Mesothelial cell of epicardium (in vitro differentiated cells): ENCODE data around the gene ONECUT1. TPM values are rescaled to one million over a fixed set of nuclear protein-coding genes. Genes with fewer than 3 reads are reported as not detected.

ENCODE experiments used
- DNase-seq, 2 experiments: peaks; one replicate each; pipeline ENCODE4 v3.0.0; 2021; ENCODE audit warnings: low spot score in 2 of 2; ENCODE audit not compliant: unreplicated experiment in 2 of 2
- H3K27ac Mint-ChIP-seq: 2 replicates; pipeline ENCODE4 v1.8.0; 2021; ENCODE audit warnings: mixed read lengths
- H3K27me3 Mint-ChIP-seq: 2 replicates; pipeline ENCODE4 v1.8.0; 2021; ENCODE audit warnings: low read depth, mixed read lengths
- H3K36me3 Mint-ChIP-seq: 2 replicates; pipeline ENCODE4 v1.8.0; 2021; ENCODE audit warnings: mixed read lengths
- H3K4me1 Mint-ChIP-seq: 2 replicates; pipeline ENCODE4 v1.8.0; 2021; ENCODE audit warnings: mixed read lengths
- H3K4me3 Mint-ChIP-seq: 2 replicates; pipeline ENCODE4 v1.8.0; 2021; ENCODE audit warnings: mild to moderate bottlenecking, moderate library complexity, mixed read lengths
- H3K9me3 Mint-ChIP-seq: 2 replicates; pipeline ENCODE4 v1.8.0; 2021; ENCODE audit warnings: mixed read lengths
- total RNA-seq: library from RNA; stranded (reverse); gene quantifications from 3 replicates; pipeline ENCODE4 v1.2.1, GENCODE V29; 2021
- TF ChIP-seq, protein P1 (sequence below): fragments of 200-600 bp; sonication (generic); IDR thresholded peaks from one replicate; pipeline ENCODE4 v1.5.0; 2021; ENCODE audit warnings: antibody characterized with exemption; ENCODE audit not compliant: unreplicated experiment

The ONECUT1 gene
- total RNA-seq, 1 donor from 2014 or later: 0.18 TPM

DNA sequence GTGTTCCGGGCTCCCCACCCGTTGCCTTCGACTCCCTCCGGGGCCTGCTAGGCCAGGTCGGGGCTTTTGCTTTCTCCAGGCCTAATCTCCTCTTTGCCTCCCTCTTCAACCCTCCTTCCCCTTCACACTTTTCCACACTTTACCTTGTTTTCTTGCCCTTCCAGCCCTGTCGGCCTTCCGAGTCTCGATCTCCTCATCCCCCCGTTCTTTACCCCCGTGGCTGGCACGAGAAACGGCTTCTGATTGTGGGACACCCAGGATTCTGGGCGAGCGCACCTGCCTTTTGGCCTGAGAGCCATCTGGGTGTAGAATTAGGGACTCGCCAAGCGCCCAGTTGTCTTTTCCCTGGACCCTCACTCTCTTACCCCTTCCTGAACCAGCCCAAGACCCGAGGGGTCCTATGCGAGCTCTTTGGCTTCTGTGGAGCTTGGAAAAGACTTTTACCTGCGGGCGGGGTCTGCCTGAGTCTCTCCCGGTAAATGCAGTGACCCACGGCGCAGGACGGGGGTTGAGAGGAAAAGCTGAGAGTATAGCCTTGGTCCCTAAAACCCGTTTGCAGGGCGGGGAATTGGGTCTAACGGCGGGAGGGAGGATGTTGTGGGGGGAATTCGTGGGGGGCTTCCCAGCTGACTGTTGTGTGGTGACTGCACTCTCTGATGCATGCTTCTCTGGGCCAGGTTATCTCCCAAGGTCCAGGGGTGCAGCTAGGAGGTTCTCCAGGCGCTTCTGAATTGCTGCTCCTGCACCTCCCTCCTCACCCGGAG, 5.5 kb upstream of the ONECUT1 start:
- DNase-seq: no peak
- H3K4me1 Mint-ChIP-seq: no peaks in the 10 kb centered on the region
- H3K27ac Mint-ChIP-seq: no peak overlapping the region
- no peaks in the 10 kb centered on the region for H3K9me3 Mint-ChIP-seq
- TF ChIP-seq, protein P1, sequence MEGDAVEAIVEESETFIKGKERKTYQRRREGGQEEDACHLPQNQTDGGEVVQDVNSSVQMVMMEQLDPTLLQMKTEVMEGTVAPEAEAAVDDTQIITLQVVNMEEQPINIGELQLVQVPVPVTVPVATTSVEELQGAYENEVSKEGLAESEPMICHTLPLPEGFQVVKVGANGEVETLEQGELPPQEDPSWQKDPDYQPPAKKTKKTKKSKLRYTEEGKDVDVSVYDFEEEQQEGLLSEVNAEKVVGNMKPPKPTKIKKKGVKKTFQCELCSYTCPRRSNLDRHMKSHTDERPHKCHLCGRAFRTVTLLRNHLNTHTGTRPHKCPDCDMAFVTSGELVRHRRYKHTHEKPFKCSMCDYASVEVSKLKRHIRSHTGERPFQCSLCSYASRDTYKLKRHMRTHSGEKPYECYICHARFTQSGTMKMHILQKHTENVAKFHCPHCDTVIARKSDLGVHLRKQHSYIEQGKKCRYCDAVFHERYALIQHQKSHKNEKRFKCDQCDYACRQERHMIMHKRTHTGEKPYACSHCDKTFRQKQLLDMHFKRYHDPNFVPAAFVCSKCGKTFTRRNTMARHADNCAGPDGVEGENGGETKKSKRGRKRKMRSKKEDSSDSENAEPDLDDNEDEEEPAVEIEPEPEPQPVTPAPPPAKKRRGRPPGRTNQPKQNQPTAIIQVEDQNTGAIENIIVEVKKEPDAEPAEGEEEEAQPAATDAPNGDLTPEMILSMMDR: no peak
- H3K27me3 Mint-ChIP-seq: peaks cover 100% of the 10 kb centered on the region
- no peaks in the 10 kb centered on the region for H3K36me3 Mint-ChIP-seq
- H3K4me3 Mint-ChIP-seq: no peak overlapping the region

- Mint-ChIP-seq H3K4me3 (no peak overlapping the region), H3K36me3 (no peaks in the 10 kb centered on the region), H3K4me1 (no peaks in the 10 kb centered on the region), H3K27me3 (peaks cover 99% of the 10 kb centered on the region), H3K27ac (no peak overlapping the region), H3K9me3 (no peaks in the 10 kb centered on the region)
- TF ChIP-seq, protein P1: no peak
- DNase-seq: no peak
Measured at GRCh38 chr15:52794665-52795463, 4.7 kb upstream of the ONECUT1 start.

GRCh38 chr15:52791776-52792175, 1.6 kb upstream of the ONECUT1 start:
- TF ChIP-seq, protein P1: no peak
- Mint-ChIP-seq H3K27ac (no peak overlapping the region), H3K4me3 (no peak overlapping the region), H3K9me3 (no peaks in the 10 kb centered on the region), H3K36me3 (no peaks in the 10 kb centered on the region), H3K4me1 (peaks cover 3% of the 10 kb centered on the region), H3K27me3 (peaks cover 97% of the 10 kb centered on the region)
- no peak for DNase-seq

DNA sequence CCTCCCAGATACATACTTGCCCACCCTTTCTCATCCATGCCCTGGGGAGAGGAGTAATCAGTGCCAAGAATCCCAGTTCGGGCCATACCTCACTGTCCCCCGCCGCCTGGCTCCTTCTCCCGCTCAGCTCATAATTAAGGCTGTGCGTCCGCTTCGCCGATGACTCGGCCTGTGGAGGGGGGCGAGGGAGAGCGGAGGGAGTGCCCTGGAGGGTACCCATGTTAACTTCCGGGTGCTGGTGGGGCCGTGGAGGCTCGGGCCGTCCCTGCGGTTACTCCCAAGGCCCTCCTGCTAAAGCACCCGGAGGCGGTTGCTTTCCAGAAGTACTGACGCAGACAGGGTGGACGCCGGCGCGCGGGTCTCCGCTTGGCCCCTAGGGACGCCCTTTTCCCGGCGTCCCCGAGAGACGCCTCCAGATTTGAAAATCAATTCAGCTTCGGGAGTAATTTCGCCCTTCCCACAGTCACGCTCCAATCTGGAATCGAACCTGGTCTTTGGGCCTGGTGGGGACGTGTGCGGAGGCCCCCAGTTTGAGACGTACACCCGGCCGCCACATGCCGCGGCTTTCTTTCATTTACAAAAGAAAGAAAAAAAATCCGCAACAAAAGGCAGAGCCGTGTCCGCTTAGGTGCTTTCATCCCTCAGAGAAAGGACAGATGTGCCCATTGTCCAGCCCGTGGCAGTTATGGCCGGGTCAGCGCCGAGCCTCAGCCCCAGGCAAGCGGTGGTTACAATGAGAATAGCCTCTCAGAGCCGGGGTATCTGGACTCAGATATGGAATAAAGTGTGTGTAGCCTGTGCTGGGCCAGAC, 1.0 kb upstream of the ONECUT1 start:
- Mint-ChIP-seq H3K4me1 (peaks cover 3% of the 10 kb centered on the region), H3K36me3 (no peaks in the 10 kb centered on the region), H3K4me3 (peak overlapping the region; percentile 68), H3K27me3 (peaks cover 97% of the 10 kb centered on the region), H3K9me3 (no peaks in the 10 kb centered on the region), H3K27ac (no peak overlapping the region)
- no peak for DNase-seq
- TF ChIP-seq, protein P1: no peak

GRCh38 chr15:52789601-52790168, 451 bp downstream of the ONECUT1 start:
- Mint-ChIP-seq H3K27me3 (peaks cover 97% of the 10 kb centered on the region), H3K9me3 (no peaks in the 10 kb centered on the region), H3K4me3 (peak overlapping the region; percentile 62), H3K4me1 (peaks cover 5% of the 10 kb centered on the region), H3K36me3 (no peaks in the 10 kb centered on the region), H3K27ac (no peak overlapping the region)
- TF ChIP-seq, protein P1: no peak
- no peak for DNase-seq
